ENCODE measurements around the gene MEX3A.

- TF ChIP-seq CTCF (optimal IDR thresholded peaks at IDR 0.05 in 1 of 3, IDR thresholded peaks at IDR 0.05 in 1 of 3, conservative IDR thresholded peaks at IDR 0.05 in 1 of 3; ENCODE audit: extremely low read depth in 1 of 3, insufficient read depth in 2 of 3, low read length in 3 of 3) (no peak), EZH2 (IDR thresholded peaks at IDR 0.05; ENCODE audit: low read length) (no peak)
These were observed 33.5 kb downstream of the MEX3A start for GRCh38 chr1:156048663-156049258.

Measured in keratinocyte (primary cell).